ENCODE results near the gene USF1.
"Not testable (repeated sequence)": the region's sequence is repeated elsewhere in the genome, so short reads cannot be mapped to it uniquely, and the experiment has no call there.

Gene USF1

DNA sequence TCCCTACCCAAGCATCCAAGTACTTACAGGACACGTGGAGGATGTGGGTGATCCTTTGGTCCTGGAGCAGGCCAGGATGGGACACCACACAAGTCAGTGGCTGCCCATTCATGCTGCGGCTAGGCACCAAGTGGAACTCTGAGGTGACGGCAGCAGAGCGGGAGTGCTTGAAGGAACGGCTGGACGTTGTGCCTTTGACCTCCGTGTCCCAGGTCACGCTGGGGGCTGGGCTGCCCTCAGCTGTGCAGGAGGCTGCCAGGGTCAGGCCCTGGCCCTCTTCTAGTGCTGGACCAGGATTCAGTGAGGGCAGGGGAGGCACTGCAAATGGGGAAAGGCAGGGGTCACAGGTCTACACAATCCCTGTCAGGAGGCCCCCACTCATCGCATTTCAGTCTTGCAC lies 31.6 kb upstream of the USF1 start:
- DNase-seq, result no peak

DNA sequence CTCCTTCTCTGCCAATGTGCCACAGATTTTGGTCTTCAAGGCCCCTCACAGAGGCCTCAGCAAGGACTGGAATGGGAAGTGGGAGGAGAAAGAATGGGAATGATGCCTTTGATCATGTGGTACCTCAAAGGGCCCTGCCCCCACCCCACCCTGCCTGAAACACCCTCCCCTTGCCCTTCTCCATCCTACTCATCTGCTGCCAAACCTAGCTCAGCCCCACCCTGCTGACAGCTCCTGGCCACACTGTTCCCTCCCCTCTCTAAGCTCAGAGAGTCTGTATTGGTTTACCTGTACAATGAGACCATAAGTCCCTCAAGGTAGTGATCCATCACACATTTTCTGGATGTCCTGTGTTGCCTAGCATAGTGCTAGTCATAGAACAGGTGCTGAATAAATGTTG lies 30.6 kb upstream of the USF1 start:
- no peak for DNase-seq

DNA sequence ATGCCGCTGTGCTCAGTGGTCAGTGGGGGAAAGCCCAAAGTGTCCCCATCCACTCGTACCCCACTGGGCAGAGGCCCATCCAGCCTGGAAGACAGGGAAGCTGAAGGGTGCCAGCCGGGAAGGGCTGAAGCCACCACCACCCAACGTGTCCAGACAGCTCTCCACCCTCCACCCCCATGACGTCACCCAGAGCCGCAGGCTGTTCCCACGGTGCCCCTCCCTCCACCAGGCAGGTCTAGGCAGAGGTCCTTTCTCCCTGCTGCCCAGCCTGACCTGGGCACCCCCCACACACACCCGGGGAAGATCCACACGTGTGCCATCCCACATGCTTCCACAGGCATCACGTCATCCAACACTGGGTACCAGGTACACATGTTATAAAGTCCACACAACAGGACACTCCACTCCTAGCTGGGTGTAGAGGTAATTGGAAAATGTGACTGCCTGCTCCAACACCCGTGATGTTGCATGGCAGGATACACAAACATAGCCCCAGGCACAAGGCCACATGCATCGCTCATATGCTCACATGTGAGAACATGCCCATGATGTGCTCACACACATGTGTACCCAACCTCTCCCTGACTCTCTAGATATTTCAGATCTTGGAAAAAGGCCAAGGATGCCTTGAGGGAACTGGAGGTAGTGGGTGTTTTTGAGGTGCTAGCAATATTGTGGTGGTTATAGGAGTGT lies 29.0 kb upstream of the USF1 start:
- DNase-seq, result no peak

DNA sequence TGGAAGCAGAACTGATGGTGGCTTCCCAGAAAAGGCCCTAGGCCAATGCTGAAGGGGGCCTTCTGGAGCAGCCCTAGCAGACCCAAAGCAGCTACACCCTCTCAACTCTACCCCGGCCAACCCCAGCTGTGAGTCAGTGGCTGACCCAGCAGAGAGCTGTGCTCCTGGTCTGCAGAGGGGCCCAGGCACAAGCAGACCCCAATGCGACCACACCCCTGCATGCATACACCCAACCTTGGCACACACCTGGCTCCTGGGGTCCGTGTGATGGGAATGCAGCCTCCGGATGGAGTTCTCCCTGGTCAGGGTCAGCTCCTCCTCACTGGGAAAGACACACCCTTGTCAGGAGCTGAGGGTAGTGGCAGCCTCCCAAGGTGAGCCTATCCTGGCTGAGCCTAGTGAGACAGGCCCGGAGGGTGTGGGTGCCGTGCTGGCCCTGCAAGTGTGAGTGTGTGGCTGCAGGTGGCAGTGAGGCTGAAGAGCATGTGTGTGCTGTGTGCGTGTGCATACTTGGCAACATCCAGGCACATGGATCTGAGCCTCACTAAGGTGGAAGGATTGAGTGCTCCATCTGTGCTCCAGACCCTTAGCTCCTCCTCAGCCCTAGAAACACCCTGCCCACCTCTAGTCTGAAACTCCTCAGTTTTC lies 27.8 kb upstream of the USF1 start:
- DNase-seq, result no peak

DNA sequence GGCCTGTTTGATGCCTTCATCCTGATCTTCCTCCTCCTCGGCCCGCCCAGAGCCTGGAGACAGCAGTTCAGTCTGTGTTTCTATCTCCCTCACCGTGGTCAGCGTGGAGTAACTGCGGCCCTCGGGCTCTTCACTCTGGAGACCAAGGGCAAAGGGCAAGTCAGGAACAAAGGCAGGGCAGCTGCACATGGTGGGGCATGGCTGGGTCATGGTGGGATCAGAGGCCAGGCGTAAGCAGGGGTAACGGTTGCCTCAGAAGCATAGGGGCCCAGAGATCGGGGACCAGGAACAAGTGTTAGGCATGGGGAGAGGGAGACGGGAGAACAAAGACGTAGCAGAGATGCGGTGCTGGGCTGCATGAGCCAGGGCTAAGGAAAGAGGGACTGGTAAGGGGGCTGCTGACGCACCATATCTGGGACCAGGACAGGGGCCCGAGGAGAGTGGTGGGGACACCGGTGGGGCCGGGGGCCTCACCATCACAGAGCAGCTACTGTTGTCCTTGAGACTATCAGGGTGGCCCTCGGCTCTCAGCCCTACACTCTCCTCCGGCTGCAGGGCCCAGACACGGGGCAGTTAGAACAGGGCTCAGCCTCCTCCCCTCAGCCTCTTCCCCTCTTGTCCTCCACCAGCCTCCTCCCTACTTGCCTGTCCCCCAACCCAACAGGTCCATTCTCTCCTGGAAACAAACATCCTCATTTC lies 27.1 kb upstream of the USF1 start:
- no peak for DNase-seq

DNA sequence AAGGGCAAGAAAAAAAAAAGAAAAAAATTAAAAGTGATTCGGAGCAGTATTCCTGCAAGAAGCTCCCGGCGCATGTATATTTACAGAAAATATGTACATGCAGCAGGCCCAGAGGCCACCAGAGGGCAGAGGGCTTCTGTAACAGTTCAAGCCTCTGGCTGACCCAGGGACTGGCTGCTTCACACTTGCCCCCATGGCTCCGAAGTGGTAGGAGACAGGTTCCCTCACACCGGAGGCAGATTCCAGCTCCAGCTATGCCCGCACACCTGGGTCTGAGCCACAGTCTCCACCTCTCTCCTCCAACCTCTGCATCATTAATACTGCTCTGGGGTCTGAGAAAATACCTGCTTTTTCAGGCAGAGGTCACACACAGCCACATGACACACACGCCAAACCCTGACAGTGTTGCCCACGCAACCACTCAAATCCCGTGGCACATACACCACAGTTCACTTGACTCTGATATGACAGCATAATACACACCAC lies 26.2 kb upstream of the USF1 start:
- DNase-seq, result peak in 4 of 6 experiments; percentile 19 to 45 (median 35)

DNA sequence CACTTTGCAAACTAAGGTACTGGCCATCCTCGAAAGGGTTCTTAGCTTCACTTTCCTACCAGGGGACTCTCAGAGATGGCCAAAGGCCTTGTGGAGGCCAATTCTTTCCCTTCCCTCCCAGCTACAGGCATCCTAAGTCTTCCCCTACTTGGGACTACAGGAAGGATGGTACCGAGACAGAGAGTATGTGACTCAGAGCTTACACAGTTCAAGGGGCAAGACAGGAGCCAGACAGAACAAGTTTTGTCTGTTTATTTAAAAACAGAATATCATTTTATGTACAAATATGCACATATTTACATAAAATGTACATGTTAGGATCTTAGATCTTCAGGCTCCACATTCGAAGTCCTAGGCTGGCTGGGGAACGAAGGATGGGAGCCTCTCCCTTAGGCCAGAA lies 25.0 kb upstream of the USF1 start:
- no peak for DNase-seq

DNA sequence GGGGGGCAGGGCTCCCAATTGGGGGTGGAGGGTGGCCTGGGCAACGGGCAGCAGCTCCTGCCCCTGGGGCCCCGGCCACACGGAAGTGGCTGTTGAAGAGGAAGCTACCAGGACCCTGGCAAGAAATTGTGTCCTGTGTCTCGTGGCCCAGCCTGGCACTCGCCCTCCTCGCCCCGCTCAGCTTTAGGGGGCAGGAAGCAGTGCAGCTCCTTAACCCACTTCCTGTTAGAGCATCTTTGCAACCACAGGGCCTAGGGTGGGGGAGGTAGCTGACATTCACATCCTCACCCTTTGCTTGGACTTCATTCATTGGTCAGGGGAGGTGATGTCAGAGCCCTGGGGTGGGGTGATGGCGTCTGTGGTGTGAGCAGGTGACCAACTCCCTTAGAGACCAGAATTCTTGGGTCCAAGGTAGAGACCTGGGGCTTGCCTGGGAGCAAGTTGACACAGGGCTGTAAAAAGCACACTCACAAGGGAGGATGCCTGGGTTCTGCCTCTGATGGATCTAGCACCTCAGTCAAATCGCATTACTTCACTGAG lies 24.0 kb upstream of the USF1 start, which contains the start of gene ARHGAP30:
TSS of gene ARHGAP30 (minus strand) at position 161 of the 540 bp plus-strand sequence. CDS start 267 bp downstream, outside the sequence.
- DNase-seq, result peak; percentile 57 to 88 (median 80)

DNA sequence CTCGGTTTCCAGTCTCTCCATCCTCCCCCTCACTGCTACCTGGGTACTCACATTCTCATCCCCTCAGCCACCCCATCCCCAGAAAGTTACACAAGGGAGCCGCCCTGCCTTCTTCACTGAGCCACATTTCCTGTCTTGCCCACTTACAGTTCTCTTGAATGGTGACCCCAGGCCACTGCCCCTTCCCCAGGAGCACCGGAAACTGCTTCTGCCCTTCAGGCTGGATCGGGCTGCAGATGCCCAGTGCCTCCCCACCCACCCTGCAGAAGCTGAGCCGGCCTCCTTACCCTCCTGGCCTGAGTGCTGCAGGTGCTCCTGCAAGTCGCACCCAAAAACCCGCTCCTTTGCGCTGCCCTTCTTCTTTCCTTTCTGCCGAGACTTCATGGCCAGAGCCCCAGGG lies 23.5 kb upstream of the USF1 start:
- DNase-seq, result peak in 1 of 6 experiments; percentile 5

DNA sequence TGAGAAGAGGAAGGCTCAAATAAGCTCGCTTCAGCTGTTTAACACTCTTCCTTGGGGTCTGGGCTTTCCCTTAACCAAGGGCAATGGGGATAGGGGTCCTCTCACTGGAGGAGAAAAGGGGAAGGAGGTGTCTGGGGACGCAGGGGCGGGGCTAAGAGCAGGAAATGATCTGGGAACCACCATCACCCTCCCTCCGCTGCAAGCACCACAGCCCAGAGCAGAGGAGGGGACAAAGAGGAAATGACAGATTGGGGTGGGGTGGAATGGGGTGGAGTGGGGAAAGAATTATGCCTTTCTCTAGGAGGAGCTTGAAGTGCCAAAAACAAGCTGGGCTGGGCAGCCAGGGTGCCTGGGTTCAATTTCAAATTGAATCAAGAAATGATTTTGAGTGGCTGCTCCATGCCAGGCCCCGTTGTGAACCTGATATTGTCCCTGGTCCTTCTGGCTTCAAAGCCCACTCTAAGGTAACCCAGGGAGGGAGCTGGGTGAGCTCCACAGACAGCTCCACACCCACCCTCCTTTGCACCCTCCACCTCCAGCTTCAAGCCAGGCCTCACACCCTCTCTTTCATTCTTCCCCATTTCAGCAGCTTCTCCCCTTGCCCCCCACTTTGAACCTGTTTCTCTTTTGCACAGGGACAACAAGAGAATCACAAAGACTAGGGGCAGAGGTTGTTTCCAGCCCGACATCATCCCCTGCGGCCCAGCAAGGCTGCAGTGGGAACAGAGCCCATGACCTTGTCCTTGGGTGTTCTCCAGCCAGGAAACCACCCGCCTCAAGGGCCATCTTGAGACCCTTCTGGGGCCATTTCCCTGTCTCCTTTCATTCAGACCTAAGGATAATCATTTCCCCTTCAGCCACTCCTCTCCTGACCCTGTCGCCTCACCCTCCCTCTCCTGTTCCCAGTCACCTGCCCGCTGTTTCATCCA lies 22.8 kb upstream of the USF1 start:
- DNase-seq, result peak; percentile 65 to 83 (median 78)

DNA sequence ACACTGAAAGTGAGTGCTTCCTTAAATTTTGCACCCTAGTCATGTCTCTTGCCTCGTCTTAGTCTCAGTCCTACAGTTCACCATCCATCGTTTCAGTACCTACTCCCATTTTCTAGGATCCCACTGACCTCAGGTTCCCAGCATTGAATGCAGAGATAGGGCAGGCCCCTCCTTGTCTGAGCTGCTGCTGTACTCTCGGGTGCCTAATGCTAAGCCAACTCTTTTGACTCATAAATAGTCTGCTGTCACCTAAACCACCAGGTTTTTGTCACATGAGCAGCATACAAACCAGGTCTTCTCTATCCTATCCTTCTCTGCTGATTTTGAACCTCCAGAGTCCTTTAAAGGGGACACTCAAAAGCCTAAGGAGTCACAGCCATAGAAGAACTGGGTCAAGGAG lies 20.9 kb upstream of the USF1 start:
- DNase-seq, result no peak

DNA sequence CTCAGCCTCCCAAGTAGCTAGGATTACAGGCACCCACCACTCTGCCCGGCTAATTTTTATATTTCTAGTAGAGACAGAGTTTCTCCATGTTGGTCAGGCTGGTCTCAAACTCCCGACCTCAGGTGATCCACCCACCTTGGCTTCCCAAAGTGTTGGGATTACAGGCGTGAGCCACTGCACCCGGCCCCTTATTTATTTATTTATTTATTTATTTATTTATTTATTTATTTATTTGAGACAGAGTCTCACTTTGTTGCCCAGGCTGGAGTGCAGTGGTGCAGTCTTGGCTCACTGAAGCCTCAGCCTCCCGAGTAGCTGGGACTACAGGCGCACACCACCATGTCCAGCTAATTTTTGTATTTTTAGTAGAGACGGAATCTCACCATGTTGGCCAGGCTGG lies 19.9 kb upstream of the USF1 start:
- not testable (repeated sequence) for DNase-seq

DNA sequence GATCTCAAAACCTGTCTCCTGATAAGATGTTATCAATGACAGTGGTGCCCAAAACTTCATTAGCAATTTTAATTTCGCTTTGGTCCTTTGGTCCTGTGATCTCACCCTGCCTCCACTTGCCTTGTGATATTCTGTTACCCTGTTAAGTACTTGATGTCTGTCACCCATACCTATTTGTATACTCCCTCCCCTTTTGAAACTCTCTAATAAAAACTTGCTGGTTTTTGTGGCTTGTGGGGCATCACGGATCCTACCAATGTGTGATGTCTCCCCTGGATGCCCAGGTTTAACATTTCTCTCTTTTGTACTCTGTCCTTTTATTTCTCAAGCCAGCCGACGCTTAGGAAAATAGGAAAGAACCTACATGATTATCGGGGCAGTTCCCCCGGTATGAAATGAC lies 18.2 kb upstream of the USF1 start:
- DNase-seq, result not testable (repeated sequence)

DNA sequence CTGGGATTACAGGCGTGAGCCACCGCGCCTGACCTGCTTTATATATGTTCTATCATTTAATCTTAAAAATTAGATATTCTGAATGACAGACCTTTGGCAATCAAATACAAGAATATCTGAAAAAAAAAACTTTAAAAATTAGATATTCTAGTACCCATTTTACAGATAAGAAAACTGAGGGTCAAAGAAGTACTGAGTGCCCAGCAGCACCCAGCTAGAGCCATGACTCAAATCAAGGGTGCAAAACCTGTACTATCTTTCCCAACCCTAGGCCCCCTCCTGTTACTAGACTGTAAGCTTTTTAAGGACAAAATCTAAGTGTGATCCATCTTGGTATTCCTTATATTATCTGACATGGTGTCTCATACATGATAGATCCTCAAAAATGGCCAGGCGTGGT lies 15.6 kb upstream of the USF1 start:
- DNase-seq, result no peak

DNA sequence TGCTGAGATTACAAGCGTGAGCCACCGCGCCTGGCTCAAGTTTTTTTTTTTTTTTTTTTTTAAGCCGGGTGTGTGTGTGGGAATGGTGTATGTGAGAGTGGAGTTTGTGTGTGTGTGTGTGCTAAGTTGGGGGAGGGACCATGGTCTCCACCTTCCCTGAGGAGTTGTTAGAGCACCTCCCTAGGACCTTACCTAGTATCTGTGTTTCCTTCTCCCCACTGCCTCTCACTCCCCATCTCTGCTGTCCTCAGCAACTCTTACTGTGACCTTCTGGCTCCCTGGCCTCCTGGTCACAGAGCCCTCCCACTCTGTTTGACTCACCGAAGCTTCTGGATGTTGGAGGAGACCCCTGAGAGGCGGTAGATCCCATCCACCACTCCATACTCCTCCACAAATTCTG lies 13.5 kb upstream of the USF1 start:
- no peak for DNase-seq

DNA sequence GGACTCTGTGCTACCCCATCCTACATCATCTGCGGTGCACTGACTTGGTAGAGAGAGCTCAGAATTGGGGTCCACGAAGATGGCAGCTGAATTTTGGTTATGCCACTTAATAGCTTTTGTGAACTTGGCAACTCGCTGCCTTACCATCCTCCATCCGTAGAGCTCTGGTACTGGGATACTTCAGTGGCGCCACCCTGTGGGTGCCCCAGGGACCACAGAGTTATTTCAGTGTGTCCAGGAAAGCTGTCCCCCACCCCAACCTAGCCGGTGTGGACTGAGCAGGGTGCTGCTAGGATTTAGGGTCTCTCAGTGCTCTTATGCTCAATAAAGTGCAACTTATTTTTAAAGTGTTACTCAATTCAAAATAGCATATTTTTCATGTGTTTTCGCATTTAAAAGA lies 9.0 kb upstream of the USF1 start:
- no peak for DNase-seq

DNA sequence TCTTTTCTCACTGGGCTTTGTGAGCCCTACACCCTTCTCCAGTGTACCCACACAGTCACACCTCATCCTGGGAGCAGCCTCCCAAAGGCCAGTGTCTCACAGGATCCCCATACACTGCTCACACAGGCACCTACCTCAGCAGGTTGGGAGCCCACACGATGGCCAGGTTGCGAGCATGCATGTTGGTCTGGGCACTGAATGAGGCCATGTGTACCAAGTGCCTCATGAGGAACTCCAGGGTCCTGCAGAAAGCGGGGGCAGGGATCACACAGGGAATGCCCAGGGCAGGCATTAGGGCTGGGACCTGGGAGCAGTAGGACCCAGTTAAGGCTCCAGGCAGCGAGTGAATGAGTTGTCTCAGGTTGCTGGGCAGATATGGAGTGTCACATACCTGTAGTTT lies 8.5 kb upstream of the USF1 start:
- DNase-seq, result no peak

DNA sequence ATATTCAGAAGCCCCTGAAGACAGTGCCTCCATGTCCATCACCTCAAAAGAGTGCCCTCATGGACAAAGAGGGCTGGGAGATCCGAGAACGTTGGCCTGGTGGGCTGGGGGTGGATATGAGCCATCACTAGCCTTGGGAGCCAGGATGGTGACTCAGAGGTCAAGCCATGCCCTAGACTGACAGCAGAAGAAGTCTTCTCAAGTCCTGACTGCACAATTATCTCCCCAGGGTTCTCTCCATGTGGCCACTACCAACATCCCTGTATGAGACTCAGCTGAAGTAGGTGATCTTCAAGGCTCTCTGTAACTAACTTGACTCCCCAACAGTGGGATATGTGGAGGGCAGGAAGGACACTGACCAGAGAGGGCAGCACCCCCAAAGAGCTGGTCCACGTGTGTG lies 7.1 kb upstream of the USF1 start:
- no peak for DNase-seq

DNA sequence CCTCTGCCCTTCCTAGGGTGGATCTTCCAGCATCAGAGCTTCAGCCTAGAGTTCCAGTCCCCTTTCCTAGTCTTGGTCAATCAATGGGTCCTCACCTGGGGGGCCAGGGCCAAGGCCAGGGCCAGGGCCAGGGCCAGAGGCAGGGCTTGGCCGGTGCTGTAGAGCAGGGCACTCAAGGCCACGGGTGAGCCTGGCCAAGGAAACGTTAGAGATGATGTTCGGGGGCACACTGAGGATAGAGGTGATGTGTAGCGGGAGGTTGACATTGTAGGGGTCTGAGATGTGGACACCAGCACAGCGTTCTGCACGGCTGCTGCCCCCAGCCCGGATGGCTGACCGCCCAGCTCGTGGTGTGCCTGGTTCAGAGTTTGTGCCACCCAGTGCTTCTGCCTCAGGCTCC lies 5.4 kb upstream of the USF1 start:
- DNase-seq, result no peak

DNA sequence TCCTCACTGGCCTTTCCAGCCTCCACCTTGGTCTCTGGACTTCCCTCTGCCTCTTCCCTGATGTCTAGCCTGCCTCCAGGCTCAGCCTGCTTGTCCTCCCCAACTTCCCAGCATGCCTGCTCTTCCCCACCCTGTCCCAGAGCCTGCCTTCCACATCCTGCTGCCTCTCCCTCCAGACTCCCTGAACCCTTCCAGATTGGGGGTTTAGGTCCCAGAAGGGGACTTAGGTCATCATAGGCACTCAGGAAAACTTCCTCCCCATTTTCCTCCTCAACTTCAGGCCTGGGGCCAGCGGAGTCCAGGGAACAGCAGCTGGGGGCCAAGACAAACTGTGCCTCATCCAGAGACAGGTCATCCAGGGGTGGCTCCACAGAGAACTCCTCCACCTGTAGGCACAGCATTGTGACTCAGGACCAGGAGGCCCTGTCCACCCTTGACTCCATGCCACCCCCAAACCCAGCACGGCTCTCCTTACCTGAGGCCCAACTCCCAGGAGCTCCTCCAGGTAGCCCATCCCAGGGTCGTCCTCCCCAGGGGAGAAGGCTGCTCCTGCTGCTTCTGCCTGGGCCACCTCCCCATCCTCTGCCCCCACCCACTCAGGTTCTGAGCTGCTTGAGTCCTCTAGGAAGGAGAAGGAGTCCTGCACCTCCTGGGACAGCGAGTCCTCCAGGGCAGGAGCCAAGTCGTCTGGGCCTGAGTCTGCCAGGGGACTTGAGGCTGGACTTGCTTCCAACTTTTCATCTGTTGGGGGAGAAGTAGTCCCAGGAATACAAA lies 3.4 kb upstream of the USF1 start:
- no peak for DNase-seq

Data from stimulated activated naive CD4-positive, alpha-beta T cell (primary cell).